ENCODE measurements around the gene PAX8. TPM values are rescaled to one million over a fixed set of nuclear protein-coding genes. Genes with fewer than 3 reads are reported as not detected.

PAX8 gene
- total RNA-seq, 1 experiment from 2014 or later: 1.8 TPM

DNA sequence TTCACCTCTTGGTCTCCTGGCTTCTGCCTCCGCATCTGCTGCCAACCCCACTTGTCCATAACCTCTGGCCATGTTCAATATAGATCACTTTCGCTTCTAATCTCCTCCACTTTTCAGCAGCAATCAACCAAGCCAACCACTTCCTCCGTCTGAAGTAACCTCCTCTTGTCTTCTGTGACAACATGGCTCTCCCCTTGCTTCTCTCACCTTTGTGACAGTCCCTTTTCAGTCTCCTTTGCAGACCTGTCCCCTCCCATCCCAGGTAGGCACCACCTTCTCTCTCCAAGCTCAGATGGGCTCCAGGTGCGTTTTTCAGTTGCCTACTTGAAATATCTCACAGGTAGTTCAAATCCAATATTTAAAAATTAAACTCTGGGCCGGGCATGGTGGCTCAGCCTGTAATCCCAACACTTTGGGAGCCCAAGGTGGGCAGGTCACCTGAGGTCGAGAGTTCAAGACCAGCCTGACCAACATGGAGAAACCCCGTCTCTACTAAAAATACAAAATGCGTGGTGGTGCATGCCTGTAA is 109.7 kb downstream of the PAX8 start:
- no peak for DNase-seq (ENCODE audit: low spot score)

DNA sequence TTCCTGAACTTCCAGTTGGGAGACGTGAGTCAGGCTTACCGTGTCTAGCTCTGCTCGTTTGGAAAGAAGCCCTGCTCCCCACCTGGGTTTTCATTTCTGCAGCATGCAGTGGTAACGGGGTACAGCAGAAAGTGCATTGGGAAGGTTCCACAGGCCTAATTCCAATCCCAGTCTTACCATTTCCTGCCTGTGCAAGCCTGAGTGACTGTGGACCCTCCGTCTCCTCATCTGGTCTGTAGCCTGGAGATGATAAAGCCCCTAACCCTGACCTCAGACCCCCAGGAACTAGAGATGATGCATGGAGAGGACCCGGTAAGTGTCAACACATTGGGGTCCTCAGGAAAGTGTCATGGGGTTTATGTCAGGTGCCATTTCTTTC is 110.8 kb downstream of the PAX8 start:
- DNase-seq (ENCODE audit: low spot score): no peak

DNA sequence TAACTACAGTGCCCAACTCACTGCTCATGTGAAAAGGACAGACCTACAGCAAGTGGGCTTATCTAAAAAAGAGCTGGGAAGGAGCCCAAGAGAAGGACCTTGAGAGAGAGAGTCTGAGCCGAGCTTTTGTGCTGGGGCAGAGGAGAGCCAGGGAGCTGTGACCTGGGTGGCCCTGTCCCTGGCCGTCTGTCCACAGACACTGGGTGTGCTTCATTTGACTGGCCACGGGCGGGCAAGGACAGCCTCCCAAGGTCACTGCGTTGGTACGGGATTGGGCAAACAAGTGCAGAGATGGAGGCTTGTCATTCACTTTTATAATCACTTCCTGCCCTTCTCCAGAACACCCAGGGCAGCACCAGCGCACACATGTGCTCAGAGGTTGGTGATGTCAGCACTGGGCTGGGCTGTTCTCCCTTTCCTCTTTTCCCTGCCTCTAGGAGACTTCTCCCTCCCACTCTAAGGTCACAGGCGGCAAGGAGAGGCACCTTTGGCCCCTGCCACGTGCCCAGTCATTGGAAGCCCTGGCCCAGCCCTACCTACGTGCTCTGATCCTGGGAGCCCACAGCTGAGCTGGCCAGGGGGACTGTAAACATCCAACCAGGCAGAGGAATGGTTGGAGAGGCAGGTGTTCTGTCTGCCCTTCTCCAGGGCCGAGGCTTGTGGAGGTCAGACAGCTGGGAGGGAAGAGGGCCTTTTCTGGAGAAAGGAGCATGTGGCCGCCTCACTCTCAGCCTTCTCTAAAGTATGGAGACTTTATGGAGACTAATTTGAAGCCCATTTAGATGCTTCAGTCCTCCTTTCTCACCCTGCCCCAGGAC is 111.4 kb downstream of the PAX8 start:
- DNase-seq (ENCODE audit: low spot score): no peak

DNA sequence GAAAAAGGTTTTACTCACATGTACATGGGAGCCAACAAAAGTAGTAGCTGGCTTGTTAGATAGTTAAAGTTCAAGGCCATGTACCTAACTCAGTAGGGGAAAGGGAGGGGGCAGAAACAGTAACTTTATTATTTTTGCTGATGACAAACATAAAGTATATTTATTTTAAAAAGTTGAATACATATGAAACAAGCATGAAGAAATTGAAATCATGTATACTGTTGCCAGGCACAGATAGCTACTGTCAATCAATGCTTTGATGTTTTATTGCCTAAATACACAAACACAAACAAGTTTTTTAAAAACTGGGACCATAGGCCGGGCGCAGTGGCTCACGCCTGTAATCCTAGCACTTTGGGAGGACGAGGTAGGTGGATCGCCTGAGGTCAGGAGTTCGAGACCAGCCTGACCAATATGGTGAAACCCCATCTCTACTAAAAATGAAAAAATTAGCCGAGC is 112.5 kb downstream of the PAX8 start:
- DNase-seq (ENCODE audit: low spot score): no peak

Other genes starting within 250 kb of the PAX8 start
- gene IL36B, start 226.1 kb downstream of the PAX8 start, total RNA-seq (2014; rRNA removed; shearing (Covaris generic)): 0.19 TPM in 1 of 2 replicates, not detected in the other
- gene IL36RN, start 219.7 kb downstream of the PAX8 start, total RNA-seq (2014; rRNA removed; shearing (Covaris generic)): not detected in 2 replicates
- not detected in 2 replicates for gene IL1F10, start 211.0 kb downstream of the PAX8 start, total RNA-seq (2014; rRNA removed; shearing (Covaris generic))
- gene IL1RN, start 151.3 kb downstream of the PAX8 start, total RNA-seq (2014; rRNA removed; shearing (Covaris generic)): 0.41 TPM in 1 of 2 replicates, not detected in the other
- 10.0 and 10.2 TPM in 2 replicates for gene PSD4, start 105.0 kb downstream of the PAX8 start, total RNA-seq (2014; rRNA removed; shearing (Covaris generic))
- gene ZNG1B, start 158.8 kb upstream of the PAX8 start, total RNA-seq (2014; rRNA removed; shearing (Covaris generic)): 30.7 and 30.8 TPM in 2 replicates
- 0.22 TPM in 1 of 2 replicates, not detected in the other for gene FOXD4L1, start 219.7 kb upstream of the PAX8 start, total RNA-seq (2014; rRNA removed; shearing (Covaris generic))